Chondrocyte (in vitro differentiated cells): ENCODE results near the gene SSR2. TPM values are rescaled to one million over a fixed set of nuclear protein-coding genes. Genes with fewer than 3 reads are reported as not detected.

Experiments
- DNase-seq: peaks from one replicate; pipeline ENCODE4 v3.0.0; 2021; ENCODE audit warnings: mixed read lengths, low spot score
- H3K27ac Mint-ChIP-seq: one replicate; pipeline ENCODE4 v1.8.0; 2021; ENCODE audit warnings: mild to moderate bottlenecking, moderate library complexity, mixed read lengths; ENCODE audit not compliant: unreplicated experiment
- H3K27me3 Mint-ChIP-seq: 2 replicates; pipeline ENCODE4 v1.8.0; 2021; ENCODE audit warnings: low read depth, mixed read lengths
- H3K36me3 Mint-ChIP-seq: 2 replicates; pipeline ENCODE4 v1.8.0; 2021; ENCODE audit warnings: low read depth, mixed read lengths
- H3K4me1 Mint-ChIP-seq: 2 replicates; pipeline ENCODE4 v1.8.0; 2021; ENCODE audit warnings: low read depth, mild to moderate bottlenecking, mixed read lengths
- H3K4me3 Mint-ChIP-seq: one replicate; pipeline ENCODE4 v1.8.0; 2021; ENCODE audit warnings: mild to moderate bottlenecking, moderate library complexity, mixed read lengths; ENCODE audit not compliant: unreplicated experiment
- H3K9me3 Mint-ChIP-seq: 2 replicates; pipeline ENCODE4 v1.8.0; 2021; ENCODE audit warnings: low read depth, mixed read lengths
- total RNA-seq: library from RNA; stranded (reverse); gene quantifications from 3 replicates; pipeline ENCODE4 v1.2.1, GENCODE V29; 2021
- TF ChIP-seq, protein P1 (sequence below): fragments of 200-600 bp; sonication (generic); IDR thresholded peaks from 2 replicates; pipeline ENCODE4 v1.5.0; 2021; ENCODE audit warnings: antibody characterized with exemption, mild to moderate bottlenecking, moderate library complexity

Gene SSR2
- total RNA-seq, 1 donor from 2014 or later, result 233 TPM

DNA sequence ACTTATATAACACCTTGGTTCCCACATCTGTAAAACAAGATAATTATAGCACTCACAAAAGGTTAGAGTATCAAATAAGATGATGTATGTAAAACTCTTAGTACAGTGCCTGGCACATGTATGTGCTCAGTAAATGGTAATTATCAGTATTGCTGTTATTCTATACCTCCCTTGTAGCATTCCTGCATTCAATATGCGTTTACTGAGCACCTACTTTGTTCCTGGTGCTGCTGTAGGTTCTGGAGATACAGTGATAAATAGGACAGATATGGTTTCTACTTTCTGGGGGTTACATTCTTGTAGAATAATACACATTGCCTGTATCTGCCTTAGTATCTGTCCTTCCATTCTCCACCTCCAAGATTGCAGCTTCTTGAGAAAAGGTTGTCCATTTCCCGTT lies 1.2 kb upstream of the SSR2 start:
- Mint-ChIP-seq H3K27me3 (no peaks in the 10 kb centered on the region), H3K36me3 (peaks cover 13% of the 10 kb centered on the region), H3K4me1 (peaks cover 24% of the 10 kb centered on the region), H3K27ac (no peak overlapping the region), H3K9me3 (no peaks in the 10 kb centered on the region), H3K4me3 (no peak overlapping the region)
- DNase-seq, result no peak
- TF ChIP-seq, protein P1, sequence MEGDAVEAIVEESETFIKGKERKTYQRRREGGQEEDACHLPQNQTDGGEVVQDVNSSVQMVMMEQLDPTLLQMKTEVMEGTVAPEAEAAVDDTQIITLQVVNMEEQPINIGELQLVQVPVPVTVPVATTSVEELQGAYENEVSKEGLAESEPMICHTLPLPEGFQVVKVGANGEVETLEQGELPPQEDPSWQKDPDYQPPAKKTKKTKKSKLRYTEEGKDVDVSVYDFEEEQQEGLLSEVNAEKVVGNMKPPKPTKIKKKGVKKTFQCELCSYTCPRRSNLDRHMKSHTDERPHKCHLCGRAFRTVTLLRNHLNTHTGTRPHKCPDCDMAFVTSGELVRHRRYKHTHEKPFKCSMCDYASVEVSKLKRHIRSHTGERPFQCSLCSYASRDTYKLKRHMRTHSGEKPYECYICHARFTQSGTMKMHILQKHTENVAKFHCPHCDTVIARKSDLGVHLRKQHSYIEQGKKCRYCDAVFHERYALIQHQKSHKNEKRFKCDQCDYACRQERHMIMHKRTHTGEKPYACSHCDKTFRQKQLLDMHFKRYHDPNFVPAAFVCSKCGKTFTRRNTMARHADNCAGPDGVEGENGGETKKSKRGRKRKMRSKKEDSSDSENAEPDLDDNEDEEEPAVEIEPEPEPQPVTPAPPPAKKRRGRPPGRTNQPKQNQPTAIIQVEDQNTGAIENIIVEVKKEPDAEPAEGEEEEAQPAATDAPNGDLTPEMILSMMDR, result no peak

DNA sequence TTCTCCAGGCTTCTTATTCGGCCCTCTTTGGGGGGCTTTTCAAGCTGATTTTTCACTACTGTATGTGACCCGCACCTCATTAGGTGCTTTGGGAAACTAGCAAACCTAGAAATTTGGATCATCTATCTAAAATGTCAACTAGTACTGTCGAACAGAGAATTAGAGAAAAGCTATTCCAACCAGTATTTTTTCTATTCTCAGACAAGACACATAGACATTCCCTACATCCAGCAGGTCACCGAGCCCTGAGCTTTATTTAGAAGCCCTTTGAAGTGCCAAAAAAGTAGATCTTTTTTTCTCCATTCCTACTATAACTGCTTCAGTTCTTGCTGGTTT lies 310 bp upstream of the SSR2 start:
- DNase-seq, result no peak
- Mint-ChIP-seq H3K4me1 (peaks cover 24% of the 10 kb centered on the region), H3K9me3 (no peaks in the 10 kb centered on the region), H3K27ac (no peak overlapping the region), H3K36me3 (peaks cover 16% of the 10 kb centered on the region), H3K27me3 (no peaks in the 10 kb centered on the region), H3K4me3 (peak overlapping the region; percentile 95)
- TF ChIP-seq, protein P1, result no peak

DNA sequence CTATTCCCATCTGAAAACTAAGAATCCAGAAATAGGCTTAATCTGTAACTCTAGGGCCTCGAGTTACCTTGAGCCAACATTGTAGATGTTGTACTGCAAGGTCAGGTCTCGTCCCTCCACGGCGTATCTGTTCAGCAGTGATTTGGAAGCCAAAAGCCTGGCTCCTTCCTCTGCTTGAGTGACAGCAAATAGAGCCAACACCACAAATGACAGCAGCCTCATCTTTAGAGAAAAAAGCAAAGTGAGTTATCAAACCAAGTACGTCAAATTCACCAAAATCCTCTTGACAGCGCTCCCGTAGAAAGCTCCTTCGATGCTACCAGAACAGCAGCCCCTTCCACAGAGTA lies 832 bp downstream of the SSR2 start:
- peak overlapping the region; percentile 95 for H3K4me3 Mint-ChIP-seq
- H3K27me3 Mint-ChIP-seq, result no peaks in the 10 kb centered on the region
- no peak for DNase-seq
- H3K4me1 Mint-ChIP-seq, result peaks cover 20% of the 10 kb centered on the region
- TF ChIP-seq, protein P1, result no peak
- no peaks in the 10 kb centered on the region for H3K9me3 Mint-ChIP-seq
- peaks cover 16% of the 10 kb centered on the region for H3K36me3 Mint-ChIP-seq
- H3K27ac Mint-ChIP-seq, result peak overlapping the region; percentile 90

DNA sequence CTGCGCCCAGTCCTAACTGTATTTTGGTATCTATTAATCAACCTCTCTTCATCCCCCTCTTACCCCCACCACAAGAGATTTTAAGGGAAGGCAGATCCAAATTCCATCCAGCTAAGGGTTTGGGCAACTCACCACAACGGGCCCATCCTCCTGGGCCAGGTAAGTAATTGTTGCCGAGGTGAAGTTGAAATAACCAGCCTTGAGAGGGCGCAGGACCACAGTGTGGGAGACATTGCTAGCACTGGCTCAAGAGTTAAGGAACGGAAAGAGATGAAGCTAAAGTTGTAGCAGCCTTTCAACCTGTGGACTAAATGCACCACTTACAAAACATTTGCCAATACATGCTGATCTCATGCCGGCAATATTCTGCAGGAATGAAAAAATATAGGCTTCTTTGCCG lies 5.9 kb downstream of the SSR2 start:
- peaks cover 37% of the 10 kb centered on the region for H3K36me3 Mint-ChIP-seq
- H3K9me3 Mint-ChIP-seq, result no peaks in the 10 kb centered on the region
- no peak for DNase-seq
- H3K27me3 Mint-ChIP-seq, result no peaks in the 10 kb centered on the region
- TF ChIP-seq, protein P1, result no peak
- H3K4me1 Mint-ChIP-seq, result peaks cover 12% of the 10 kb centered on the region
- H3K4me3 Mint-ChIP-seq, result no peak overlapping the region
- no peak overlapping the region for H3K27ac Mint-ChIP-seq

DNA sequence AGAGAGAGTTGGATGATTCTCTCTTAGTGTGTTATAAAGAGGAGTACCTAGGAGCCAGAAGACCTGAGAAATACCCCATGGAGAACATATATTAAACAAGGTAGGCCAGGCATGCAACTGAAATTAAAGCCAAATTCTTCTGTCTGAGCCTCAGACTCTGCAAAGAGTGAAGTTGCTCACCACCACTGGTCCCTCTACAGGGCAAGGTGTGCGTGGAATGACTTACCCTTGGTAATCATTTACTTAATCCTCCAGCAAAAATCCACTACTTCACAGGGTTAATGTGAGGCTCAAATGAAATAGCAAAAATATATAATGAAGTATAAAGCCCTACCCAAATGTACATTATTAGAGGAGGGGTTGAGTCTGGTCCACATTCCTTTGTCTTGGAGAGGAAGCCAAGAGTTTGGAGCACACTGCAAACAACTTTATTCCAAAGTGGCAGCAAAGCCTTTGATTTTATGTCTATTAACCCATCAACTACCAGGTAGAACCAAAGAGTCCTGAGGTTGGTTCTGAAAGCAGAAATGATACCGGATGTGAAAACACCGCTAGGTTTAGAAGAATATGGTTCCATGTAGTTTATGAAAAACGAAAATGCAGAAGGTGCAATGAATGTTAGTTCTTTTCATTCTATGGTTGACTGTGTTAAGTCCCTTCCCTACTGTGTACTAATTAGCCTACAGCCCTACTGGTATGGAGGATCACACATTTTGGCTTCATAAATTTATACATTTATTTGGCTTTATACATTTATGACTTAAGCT lies 8.5 kb downstream of the SSR2 start:
- no peak overlapping the region for H3K27ac Mint-ChIP-seq
- no peak for DNase-seq
- no peak overlapping the region for H3K4me3 Mint-ChIP-seq
- no peaks in the 10 kb centered on the region for H3K9me3 Mint-ChIP-seq
- H3K4me1 Mint-ChIP-seq, result no peaks in the 10 kb centered on the region
- H3K27me3 Mint-ChIP-seq, result no peaks in the 10 kb centered on the region
- H3K36me3 Mint-ChIP-seq, result peaks cover 40% of the 10 kb centered on the region
- TF ChIP-seq, protein P1, result no peak
